Measurements from ENCODE around the gene RANBP1. TPM values are rescaled to one million over a fixed set of nuclear protein-coding genes. Genes with fewer than 3 reads are reported as not detected.

The RANBP1 gene
- total RNA-seq, 1 experiment from 2014 or later: 522 TPM

- H4K5ac ChIP-seq (ENCODE audit: insufficient read length, low read depth, low read length): no peak overlapping the region
- H2BK15ac ChIP-seq (ENCODE audit: low read depth, low read length): no peak overlapping the region
- no peak overlapping the region for H3K56ac ChIP-seq (ENCODE audit: insufficient read length, low read depth, low read length)
- no peak overlapping the region for H4K91ac ChIP-seq (ENCODE audit: insufficient read length, low read depth, low read length)
- H2BK12ac ChIP-seq (ENCODE audit: insufficient read length, low read depth, low read length): no peak overlapping the region
- no peak overlapping the region for H2BK20ac ChIP-seq (ENCODE audit: low read depth, low read length, poor library complexity, severe bottlenecking)
- H3K9me3 Mint-ChIP-seq: no peaks in the 10 kb centered on the region
- H3K4me1 ChIP-seq (ENCODE audit: insufficient read depth, low read length): no peaks in the 10 kb centered on the region
- no peak overlapping the region for H2BK120ac ChIP-seq (ENCODE audit: low read depth, low read length, poor library complexity, severe bottlenecking)
- no peak overlapping the region for H3K4me2 ChIP-seq (ENCODE audit: insufficient read depth, insufficient read length, low read length)
- H3K9me3 ChIP-seq (ENCODE audit: control insufficient read depth, low read depth, low read length): no peaks in the 10 kb centered on the region
- no peak overlapping the region for H3K18ac ChIP-seq (ENCODE audit: insufficient read length, low read depth, low read length)
- H3K4me1 Mint-ChIP-seq: no peaks in the 10 kb centered on the region; a peak in 2 of 4 replicates
- H2AFZ ChIP-seq (ENCODE audit: low read length): no peak overlapping the region
- no peaks in the 10 kb centered on the region; the same call in 1 of the 2 replicates for H3K27me3 ChIP-seq (ENCODE audit: insufficient read depth, low read length)
- no peak for DNase-seq
- no peak overlapping the region for H3K4ac ChIP-seq (ENCODE audit: low read depth, low read length)
- H2AK5ac ChIP-seq (ENCODE audit: insufficient read length, low read length): no peak overlapping the region
- no peak overlapping the region for H3T11ph ChIP-seq (ENCODE audit: low read length)
- H3K9ac ChIP-seq (ENCODE audit: extremely low read depth, insufficient read length, low read length): no peak overlapping the region
- no peak overlapping the region for H4K8ac ChIP-seq (replicated peaks; ENCODE audit: insufficient read length, low read depth, low read length)
- WGBS (ENCODE audit: extremely low coverage, insufficient read length, low lambda C conversion rate): no CpG with 5 or more reads among the region's 20 CpGs
- H3K14ac ChIP-seq (ENCODE audit: insufficient read depth, low read length): no peak overlapping the region; the same call in 1 of the 2 replicates
- no peak overlapping the region for H3K4me3 Mint-ChIP-seq
- no peak overlapping the region for H2BK5ac ChIP-seq (ENCODE audit: insufficient read length, low read length)
- no peak overlapping the region for H3K23ac ChIP-seq (ENCODE audit: insufficient read length, low read depth, low read length)
- no peaks in the 10 kb centered on the region; the same call in 1 of the 2 replicates for H3K27me3 Mint-ChIP-seq (ENCODE audit: low read depth)
- H4K20me1 ChIP-seq (ENCODE audit: control insufficient read depth, insufficient read depth, insufficient read length): no peaks in the 10 kb centered on the region
- H3K79me1 ChIP-seq (ENCODE audit: insufficient read depth, low read depth, low read length, poor library complexity, severe bottlenecking): no peaks in the 10 kb centered on the region
- H3K36me3 Mint-ChIP-seq (ENCODE audit: insufficient read depth in 1 of 3, low read depth in 3 of 3): peaks cover 30 to 92% (median 81%) of the 10 kb centered on the region in 3 experiments; a peak in 6 of 7 replicates
- H3K79me2 ChIP-seq (ENCODE audit: insufficient read depth, low read length): 0 out of 2 replicates have a peak, but pooled peaks cover 2% of the 10 kb centered on the region
- H3K23me2 ChIP-seq (ENCODE audit: insufficient read length, low read depth, low read length, poor library complexity, severe bottlenecking): no peaks in the 10 kb centered on the region
- no peak overlapping the region for H3K27ac ChIP-seq (ENCODE audit: insufficient read length, low read depth, low read length)
- no peak overlapping the region for H3K27ac Mint-ChIP-seq
- TF ChIP-seq, protein P1, sequence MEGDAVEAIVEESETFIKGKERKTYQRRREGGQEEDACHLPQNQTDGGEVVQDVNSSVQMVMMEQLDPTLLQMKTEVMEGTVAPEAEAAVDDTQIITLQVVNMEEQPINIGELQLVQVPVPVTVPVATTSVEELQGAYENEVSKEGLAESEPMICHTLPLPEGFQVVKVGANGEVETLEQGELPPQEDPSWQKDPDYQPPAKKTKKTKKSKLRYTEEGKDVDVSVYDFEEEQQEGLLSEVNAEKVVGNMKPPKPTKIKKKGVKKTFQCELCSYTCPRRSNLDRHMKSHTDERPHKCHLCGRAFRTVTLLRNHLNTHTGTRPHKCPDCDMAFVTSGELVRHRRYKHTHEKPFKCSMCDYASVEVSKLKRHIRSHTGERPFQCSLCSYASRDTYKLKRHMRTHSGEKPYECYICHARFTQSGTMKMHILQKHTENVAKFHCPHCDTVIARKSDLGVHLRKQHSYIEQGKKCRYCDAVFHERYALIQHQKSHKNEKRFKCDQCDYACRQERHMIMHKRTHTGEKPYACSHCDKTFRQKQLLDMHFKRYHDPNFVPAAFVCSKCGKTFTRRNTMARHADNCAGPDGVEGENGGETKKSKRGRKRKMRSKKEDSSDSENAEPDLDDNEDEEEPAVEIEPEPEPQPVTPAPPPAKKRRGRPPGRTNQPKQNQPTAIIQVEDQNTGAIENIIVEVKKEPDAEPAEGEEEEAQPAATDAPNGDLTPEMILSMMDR (conservative IDR thresholded peaks at IDR 0.05): no peak
Measured at GRCh38 chr22:20106205-20106848, 9.6 kb upstream of the RANBP1 start.

All from H9 (cell line).